ENCODE measurements around the gene CYP8B1.
A peak's percentile ranks its signal among the peaks of the same experiment; 100 is the strongest.

CYP8B1 gene

GRCh38 chr3:42875325-42876151 is at the start of gene CYP8B1:
TSS of gene CYP8B1 (minus strand) at chr3:42875879. CDS start at chr3:42875816, 63 bp downstream.
- peak; percentile 23 for DNase-seq

DNA sequence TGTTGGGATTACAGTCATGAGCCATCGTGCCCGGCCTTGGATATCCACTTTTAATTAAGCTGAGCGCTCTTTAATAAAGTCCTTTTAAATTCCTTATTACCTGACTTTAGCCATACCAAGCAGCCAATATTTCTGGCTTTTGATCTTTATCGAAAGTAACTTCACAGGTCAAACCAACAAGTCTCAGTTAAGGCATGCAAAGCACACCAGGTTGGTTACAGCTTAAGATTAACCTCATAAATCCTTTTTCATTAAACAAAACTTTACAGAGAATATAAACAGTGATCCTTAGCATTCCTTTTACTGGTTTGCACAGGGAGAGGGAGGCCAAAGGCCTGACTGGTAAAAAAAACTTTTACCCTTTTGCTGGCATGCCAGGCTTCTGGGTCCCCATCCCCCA is 47.9 kb upstream of the CYP8B1 start:
- DNase-seq: no peak

DNA sequence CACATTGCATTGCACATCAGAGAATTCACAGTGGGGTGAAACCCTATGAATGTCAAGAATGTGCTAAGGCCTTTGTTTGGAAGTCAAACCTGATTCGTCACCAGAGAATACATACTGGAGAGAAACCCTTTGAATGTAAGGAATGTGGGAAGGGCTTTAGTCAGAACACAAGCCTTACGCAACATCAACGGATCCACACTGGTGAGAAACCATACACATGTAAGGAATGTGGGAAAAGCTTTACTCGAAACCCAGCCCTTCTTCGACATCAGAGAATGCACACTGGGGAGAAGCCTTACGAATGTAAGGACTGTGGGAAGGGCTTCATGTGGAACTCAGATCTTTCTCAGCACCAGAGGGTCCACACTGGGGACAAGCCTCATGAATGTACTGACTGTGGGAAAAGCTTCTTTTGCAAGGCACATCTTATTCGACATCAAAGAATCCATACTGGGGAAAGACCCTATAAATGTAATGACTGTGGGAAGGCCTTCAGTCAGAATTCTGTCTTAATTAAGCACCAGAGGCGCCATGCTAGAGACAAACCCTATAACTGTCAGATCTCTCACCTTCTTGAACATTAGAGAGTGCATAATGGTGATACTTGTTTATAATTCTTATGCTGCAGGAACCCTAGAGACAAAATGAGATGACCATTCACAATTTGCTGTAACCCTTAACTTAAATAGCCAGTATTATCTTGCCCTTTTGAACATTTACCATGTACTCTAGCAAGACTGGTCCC is 39.3 kb upstream of the CYP8B1 start:
- no peak for DNase-seq

DNA sequence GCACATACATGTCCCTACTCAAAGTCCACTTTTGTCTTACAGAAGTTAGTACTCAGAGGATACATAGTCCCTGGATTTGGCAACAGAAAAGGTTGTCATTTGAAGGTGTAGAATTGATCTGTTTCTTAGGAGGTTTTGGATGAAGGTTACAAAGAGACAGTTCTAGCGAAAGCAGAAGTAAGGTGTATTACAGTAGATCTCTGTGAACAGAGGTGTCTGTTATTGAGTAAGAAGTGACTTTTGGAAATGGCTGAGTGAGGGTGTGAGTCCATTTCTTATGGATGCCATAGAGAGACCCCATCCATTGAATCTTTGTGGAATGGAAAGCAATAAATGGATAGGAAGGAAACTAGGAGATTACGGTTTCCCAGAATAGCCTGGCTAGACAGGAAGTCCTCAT is 35.9 kb upstream of the CYP8B1 start:
- DNase-seq: no peak

- DNase-seq: no peak
Observed at GRCh38 chr3:42908675-42909074, 33.0 kb upstream of the CYP8B1 start.

DNA sequence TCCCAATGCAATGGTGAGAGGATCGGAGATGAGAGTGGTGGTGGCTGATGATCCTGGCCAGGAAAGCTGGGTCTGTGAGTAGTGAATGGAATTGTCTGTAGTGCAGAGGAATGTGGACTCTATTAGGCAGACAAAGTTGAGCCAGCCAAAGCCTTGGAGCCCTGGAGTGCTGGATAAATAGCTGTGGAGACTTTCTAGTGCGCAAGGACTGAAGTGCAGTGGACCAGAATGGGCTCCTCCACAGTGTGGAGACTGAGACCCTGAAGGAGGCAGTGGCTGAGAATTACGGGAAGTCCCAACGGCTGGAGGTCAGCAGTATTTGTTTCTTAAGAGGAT is 31.1 kb upstream of the CYP8B1 start:
- no peak for DNase-seq

DNA sequence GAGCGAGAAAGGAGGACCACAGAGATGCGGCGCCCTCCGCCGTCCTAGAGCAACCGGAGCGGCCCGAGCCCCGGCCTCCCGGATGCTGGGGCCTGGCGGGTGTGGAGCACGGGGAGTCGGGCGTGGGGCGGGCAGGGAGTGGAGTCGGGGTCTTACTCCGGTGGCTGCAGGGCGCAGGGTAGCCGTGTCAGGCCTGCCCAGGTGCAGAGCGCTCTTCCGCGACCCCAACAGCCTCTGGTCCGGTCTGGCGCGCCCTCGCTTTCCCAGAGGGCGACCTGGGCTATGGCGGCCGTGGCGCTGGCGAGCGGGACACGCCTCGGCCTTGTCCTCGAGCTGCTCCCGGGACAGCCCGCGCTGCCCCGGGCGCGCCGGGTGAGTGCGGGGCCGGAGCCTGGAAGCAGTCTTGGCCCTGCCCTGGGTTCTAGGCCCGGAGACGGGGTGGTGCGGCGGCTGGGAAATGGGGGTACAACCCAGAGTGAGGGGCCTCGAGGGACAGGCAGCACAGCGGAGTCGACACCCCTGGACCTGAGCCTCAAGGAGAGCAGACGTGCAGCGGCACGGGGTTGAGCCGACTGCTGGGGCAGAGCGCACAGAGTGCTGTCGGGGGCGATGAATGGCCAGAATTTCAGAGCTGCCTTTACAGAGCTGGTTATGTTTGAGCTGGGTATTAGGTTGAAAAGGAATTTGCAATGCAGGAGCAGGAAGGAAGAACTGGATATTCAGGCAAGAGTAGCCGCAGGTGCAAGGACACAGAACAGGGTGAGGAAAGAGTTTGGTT is 30.6 kb upstream of the CYP8B1 start, which contains the start of gene ZNF662:
TSS of gene ZNF662 (plus strand) at position 73 of the 778 bp plus-strand sequence. CDS start 1,973 bp downstream, outside the sequence.
- no peak for DNase-seq

DNA sequence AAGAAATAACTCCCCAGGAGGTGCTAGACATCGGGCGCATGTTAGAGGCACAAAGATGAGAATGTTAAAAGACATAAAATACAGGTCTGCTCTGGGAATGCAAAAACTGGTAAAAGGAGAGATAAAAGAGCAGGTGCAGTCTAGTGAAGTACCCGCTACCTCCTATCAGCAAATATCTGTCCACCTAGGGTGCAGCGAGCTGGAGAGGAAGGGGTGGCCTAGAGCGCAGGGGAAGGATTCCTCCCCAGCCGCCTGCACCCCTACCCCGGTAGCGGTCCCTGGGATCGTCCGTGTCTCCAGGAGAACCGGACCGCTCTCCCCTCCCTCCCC is 30.0 kb upstream of the CYP8B1 start:
- DNase-seq: no peak

DNA sequence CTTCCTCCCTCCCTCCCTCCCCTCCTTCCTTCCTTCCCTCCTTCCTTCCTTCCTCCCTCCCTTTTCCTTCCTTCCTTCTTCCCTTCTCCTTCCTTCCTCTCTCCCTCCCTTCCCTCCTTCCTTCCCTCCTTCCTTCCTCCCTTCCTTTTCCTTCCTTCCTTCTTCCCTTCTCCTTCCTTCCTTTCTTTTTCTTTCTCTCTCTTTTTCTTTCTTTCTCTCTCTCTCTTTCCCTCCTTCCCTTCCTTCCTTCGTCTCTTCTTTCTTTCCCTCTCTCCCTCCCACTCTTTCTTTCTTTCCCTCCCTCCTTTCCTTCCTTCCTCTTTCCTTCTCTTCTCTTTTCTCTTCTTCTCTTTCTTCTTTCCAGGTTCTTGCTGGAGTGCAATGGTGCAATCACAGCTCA is 28.4 kb upstream of the CYP8B1 start:
- no peak for DNase-seq

- no peak for DNase-seq
Observed at GRCh38 chr3:42902257-42902656, 26.6 kb upstream of the CYP8B1 start.

DNA sequence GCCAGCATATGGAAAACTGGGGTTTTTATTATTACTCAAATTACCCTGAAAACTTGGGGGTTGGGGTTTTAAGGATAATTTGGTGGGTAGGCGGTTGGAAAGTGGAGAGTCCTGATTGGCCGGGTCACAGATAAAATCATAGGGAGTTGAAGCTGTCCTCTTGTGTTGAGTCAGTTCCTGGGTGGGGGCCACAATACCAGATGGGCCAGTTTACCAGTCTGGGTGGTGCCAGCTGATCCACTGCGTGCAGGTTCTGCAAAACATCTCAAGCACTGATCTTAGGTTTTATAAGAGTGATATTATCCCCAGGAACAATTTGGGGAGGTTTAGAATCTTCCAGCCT is 25.4 kb upstream of the CYP8B1 start:
- no peak for DNase-seq

- no peak for DNase-seq
Observed at GRCh38 chr3:42900226-42901072, 24.8 kb upstream of the CYP8B1 start.

- no peak for DNase-seq
Observed at GRCh38 chr3:42898896-42899675, 23.4 kb upstream of the CYP8B1 start.

GRCh38 chr3:42895580-42895868 is 19.8 kb upstream of the CYP8B1 start:
- peak; percentile 61 for DNase-seq

DNA sequence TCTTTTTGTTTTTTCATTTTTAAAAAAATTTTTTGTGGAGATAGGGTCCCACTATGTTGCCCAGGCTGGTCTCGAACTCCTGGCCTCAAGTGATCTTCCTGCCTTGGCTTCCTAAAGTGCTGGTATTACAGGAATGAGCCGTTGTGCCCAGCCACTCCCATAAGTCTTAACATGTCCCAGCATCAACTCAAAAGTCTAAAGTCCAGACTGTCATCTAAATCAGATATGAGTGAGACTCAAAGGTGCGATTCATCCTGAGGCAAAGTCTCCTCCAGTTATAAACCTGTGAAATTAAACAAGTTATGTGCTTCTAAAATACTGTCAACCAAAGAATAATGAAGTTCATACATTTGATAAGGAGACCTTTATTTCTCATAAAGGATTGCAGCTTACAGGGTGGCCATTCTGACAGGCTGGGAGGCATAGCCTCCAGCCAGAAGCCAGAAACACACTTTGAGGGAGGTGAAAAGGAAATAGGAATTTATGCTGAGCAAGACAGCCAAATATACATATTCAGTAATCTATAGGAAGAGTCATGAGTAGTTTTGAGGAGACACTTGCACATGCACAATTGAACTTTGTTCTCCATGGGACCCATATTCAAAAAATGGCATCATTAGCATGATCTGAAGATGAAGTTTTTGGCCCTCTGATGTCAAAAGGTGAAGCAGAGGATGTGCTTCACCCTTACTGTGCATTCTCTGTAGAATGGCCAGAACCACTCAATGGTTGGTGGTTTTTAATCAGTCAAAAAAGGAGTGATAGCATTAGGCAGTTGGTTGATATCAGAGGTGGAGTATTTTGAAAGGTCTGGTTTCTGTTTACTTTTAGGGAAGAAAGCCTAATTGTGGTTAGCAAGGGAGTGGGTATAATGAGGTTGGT is 19.3 kb upstream of the CYP8B1 start:
- no peak for DNase-seq

DNA sequence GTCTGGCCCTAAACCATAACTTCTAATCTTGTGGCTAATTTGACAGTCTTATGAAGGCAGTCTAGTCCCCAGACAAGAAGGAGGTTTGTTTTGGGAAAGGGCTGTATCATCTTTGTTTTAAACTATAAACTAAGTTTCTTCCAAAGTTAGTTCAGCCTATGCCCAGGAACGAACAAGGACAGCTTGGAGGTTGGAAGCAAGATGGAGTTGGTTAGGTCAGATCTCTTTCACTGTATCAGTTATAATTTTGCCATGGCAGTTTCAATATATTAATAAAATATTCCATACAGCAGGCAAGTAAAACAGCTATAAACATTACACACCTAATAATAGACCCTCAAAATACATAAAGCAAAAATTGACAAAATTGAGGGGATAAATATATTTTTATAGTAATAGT is 17.1 kb upstream of the CYP8B1 start:
- DNase-seq: no peak

- peak; percentile 50 for DNase-seq
Observed at GRCh38 chr3:42892169-42892568, 16.5 kb upstream of the CYP8B1 start.

GRCh38 chr3:42891042-42891441 is 15.4 kb upstream of the CYP8B1 start:
- DNase-seq: peak; percentile 34

GRCh38 chr3:42887084-42887483 is 11.4 kb upstream of the CYP8B1 start:
- DNase-seq: no peak

- DNase-seq: no peak
Observed at GRCh38 chr3:42886294-42886822, 10.7 kb upstream of the CYP8B1 start.

GRCh38 chr3:42884324-42884723 is 8.6 kb upstream of the CYP8B1 start:
- peak; percentile 67 for DNase-seq

Data from islet precursor cell (in vitro differentiated cells).